Heart left ventricle (tissue), 16 donors: ENCODE measurements around the gene PRRX1. TPM values are rescaled to one million over a fixed set of nuclear protein-coding genes. Genes with fewer than 3 reads are reported as not detected.

ENCODE experiments used
- ATAC-seq, 4 donors: fragments of 200-7000 bp; cut with Tn5 transposase; one replicate each; pipeline ENCODE4 v1.9.1; 2020 to 2022; ENCODE audit warnings: moderate library complexity in 4 of 4, mild to moderate bottlenecking in 3 of 4, moderate number of reproducible peaks in 1 of 4
- DNase-seq, 5 donors: peaks; one replicate each; pipeline ENCODE4 v3.0.0-alpha.2; 2020
- H3K27ac ChIP-seq, 12 donors: fragments of 200-600 bp; sonication (generic) in 4 of 12; one replicate each; pipeline versions ENCODE4 v1.5.0 to v1.8.0; 2016 to 2022; ENCODE audit warnings: mild to moderate bottlenecking in 2 of 12
- H3K27me3 ChIP-seq, 9 donors: fragments of 200-600 bp; sonication (generic) in 2 of 9; one replicate each; pipeline versions ENCODE4 v1.5.1 to v1.8.0; 2016 to 2022; ENCODE audit warnings: mild to moderate bottlenecking in 3 of 9
- H3K36me3 ChIP-seq, 9 donors: fragments of 200-600 bp; sonication (generic) in 2 of 9; one replicate each; pipeline versions ENCODE4 v1.5.0 to v1.8.0; 2018 to 2022; ENCODE audit warnings: mild to moderate bottlenecking in 2 of 9
- H3K4me1 ChIP-seq, 12 donors: fragments of 200-600 bp; sonication (generic) in 4 of 12; one replicate each; pipeline versions ENCODE4 v1.5.0 to v1.8.0; 2016 to 2022; ENCODE audit warnings: mild to moderate bottlenecking in 3 of 12
- H3K4me3 ChIP-seq, 12 donors: fragments of 200-600 bp; sonication (generic) in 4 of 12; one replicate each; pipeline versions ENCODE4 v1.5.0 to v1.8.0; 2017 to 2022; ENCODE audit warnings: mild to moderate bottlenecking in 9 of 12, moderate library complexity in 4 of 12
- H3K9me3 ChIP-seq, 12 donors: fragments of 200-600 bp; sonication (generic) in 4 of 12; one replicate each; pipeline versions ENCODE4 v1.5.0 to v1.8.0; 2016 to 2022; ENCODE audit warnings: mild to moderate bottlenecking in 1 of 12
- POLR2A ChIP-seq, 2 donors: fragments of 450-650 bp; IDR thresholded peaks; one replicate each; pipeline ENCODE4 v1.6.1; 2017; ENCODE audit warnings: antibody characterized with exemption in 2 of 2, mild to moderate bottlenecking in 2 of 2, moderate library complexity in 2 of 2
- WGBS, 4 donors: extraction: QIAGEN DNeasy Blood & Tissue Kit in 2 of 4; methylation state at CpG; one replicate each; pipeline versions ENCODE4 v1.1.5 to v1.1.7; 2013 to 2018; 5-methylcytosine and 5-hydroxymethylcytosine counted together
- intact Hi-C, 10 donors: fragments of 100-400 bp; cut with DNase I; formaldehyde crosslinking; loops; one replicate each; pipeline versions ENCODE4 v1.11.1 to v1.14.2; 2022
- polyA plus RNA-seq, 2 donors: library from polyadenylated mRNA; stranded (reverse); fragments of 200-250 nt; gene quantifications; one replicate each; pipeline ENCODE4 v1.2.3, GENCODE V29; 2013
- total RNA-seq, 9 donors: library from RNA; depleted of rRNA in 2 of 9; stranded (reverse); fragments of >200 nt in 2 of 9; fragmentation: NEBNext Ultra II Directional in 3 of 9; extraction: Animal tissue kit (Norgen Biotek cat#: 25700) in 3 of 9; gene quantifications; one replicate each; pipeline versions ENCODE4 v1.1.0 to v1.2.4, GENCODE V29; 2016 to 2023
- TF ChIP-seq, protein P1 (sequence below), 12 donors: fragments of 200-600 bp; sonication (generic) in 4 of 12; IDR thresholded peaks; one replicate each; pipeline versions ENCODE4 v1.5.0 to v1.8.0; 2018 to 2022; ENCODE audit warnings: antibody characterized with exemption in 12 of 12, mild to moderate bottlenecking in 5 of 12
- donor health status: ischemic (EF 13 %, LVEDD 7.1; RV severe dilation, severe dysfunction).
- donor health status: healthy with polysubstance abuse.
- donor health status: DM: no; HTN: yes; CAD: no.
- donor health status: DM: no; HTN: no; CAD: no.
- donor health status: ischemic (EF 25% LVEDD 6.9; RV normal size, moderate dysfunction).
- donor health status: ischemic (EF 25% LVEDD 5.7; RV mildly dilated, moderate dysfunction).
- donor health status: healthy.
- donor health status: DM: yes; HTN: yes; CAD: no.
- donor health status: ischemic (EF 35%, LVEDD 5.7; RV mildly dilated, moderate dysfunction).
- donor health status: nonischemic (EF 11% LVEDD 7.7; RV severe dilation, severe dysfunction).
- donor health status: DM: yes; HTN: yes; CAD: no.
- donor health status: PGD.
- donor health status: ischemic (EF 29% LVEDD 5.4; RV normal size, mild dysfunction).
- donor health status: nonischemic (EF 23%, LVEDD 6.1; RV moderate dilation, normal function).

PRRX1 gene
- total and polyA plus RNA-seq, 11 donors, result 16.2 to 104 (median 52.3) TPM

- no peaks in the 10 kb centered on the region for H3K9me3 ChIP-seq
- peak overlapping the region in 9 of 12 donors; percentile 20 to 98 (median 94) for H3K27ac ChIP-seq
- 10 to 30% (median 19%) methylated on average over 41 to 54 of the region's 54 CpGs for WGBS, 4 donors
- peak overlapping the region; percentile 14 to 93 (median 79) for H3K4me3 ChIP-seq
- intact Hi-C loops, result loop anchor here in 8 of 10 donors (5.0 to 10.0 kb wide), 14 partner anchors 96 to 736 kb away; partner anchors contain the start of genes GORAB (in 5 of the 8), KIFAP3 (in 2 of the 8) and NTMT2 (in 2 of the 8)
- H3K27me3 ChIP-seq, result peaks cover 0 to 72% (median 4%) of the 10 kb centered on the region in 9 donors
- no peak for TF ChIP-seq POLR2A (IDR thresholded peaks at IDR 0.05)
- TF ChIP-seq, protein P1, sequence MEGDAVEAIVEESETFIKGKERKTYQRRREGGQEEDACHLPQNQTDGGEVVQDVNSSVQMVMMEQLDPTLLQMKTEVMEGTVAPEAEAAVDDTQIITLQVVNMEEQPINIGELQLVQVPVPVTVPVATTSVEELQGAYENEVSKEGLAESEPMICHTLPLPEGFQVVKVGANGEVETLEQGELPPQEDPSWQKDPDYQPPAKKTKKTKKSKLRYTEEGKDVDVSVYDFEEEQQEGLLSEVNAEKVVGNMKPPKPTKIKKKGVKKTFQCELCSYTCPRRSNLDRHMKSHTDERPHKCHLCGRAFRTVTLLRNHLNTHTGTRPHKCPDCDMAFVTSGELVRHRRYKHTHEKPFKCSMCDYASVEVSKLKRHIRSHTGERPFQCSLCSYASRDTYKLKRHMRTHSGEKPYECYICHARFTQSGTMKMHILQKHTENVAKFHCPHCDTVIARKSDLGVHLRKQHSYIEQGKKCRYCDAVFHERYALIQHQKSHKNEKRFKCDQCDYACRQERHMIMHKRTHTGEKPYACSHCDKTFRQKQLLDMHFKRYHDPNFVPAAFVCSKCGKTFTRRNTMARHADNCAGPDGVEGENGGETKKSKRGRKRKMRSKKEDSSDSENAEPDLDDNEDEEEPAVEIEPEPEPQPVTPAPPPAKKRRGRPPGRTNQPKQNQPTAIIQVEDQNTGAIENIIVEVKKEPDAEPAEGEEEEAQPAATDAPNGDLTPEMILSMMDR (IDR thresholded peaks at IDR 0.05), result no peak
- H3K4me1 ChIP-seq, result peaks cover 0 to 42% (median 3%) of the 10 kb centered on the region in 12 donors
- H3K36me3 ChIP-seq, result no peaks in the 10 kb centered on the region
- peak in 2 of 5 donors; percentile 37 to 45 for DNase-seq
- peak in 2 of 4 donors; percentile 5 to 11 for ATAC-seq
Observed at GRCh38 chr1:170660871-170661645, 2.9 kb upstream of the PRRX1 start.

GRCh38 chr1:170661646-170662411 lies 2.1 kb upstream of the PRRX1 start:
- DNase-seq (peak in 4 of 5 donors; percentile 51 to 69 (median 64)), ATAC-seq (peak in 3 of 4 donors; percentile 40 to 55 (median 51))
- intact Hi-C loops, result loop anchor here in 8 of 10 donors (2.0 to 10.0 kb wide), 15 partner anchors 97 to 737 kb away; partner anchors contain the start of genes GORAB (in 6 of the 8), KIFAP3 (in 2 of the 8) and NTMT2 (in 2 of the 8)
- 1 to 3% (median 2%) methylated on average over 28 to 31 of the region's 31 CpGs for WGBS, 4 donors
- peaks cover 0 to 43% (median 3%) of the 10 kb centered on the region in 12 donors for H3K4me1 ChIP-seq
- peak overlapping the region; percentile 58 to 98 (median 92) for H3K27ac ChIP-seq
- TF ChIP-seq, protein P1 (IDR thresholded peaks at IDR 0.05), result peak in 3 of 12 donors; percentile 11 to 22 (median 22)
- no peak for TF ChIP-seq POLR2A (IDR thresholded peaks at IDR 0.05)
- no peaks in the 10 kb centered on the region for H3K9me3 ChIP-seq
- peak overlapping the region; percentile 14 to 93 (median 79) for H3K4me3 ChIP-seq
- H3K27me3 ChIP-seq, result peaks cover 0 to 78% (median 4%) of the 10 kb centered on the region in 9 donors
- H3K36me3 ChIP-seq, result peaks cover 0 to 3% (median 0%) of the 10 kb centered on the region in 9 donors

- ATAC-seq, result peak in 3 of 4 donors; percentile 36 to 55 (median 40)
- no peak for TF ChIP-seq POLR2A (IDR thresholded peaks at IDR 0.05)
- TF ChIP-seq, protein P1 (IDR thresholded peaks at IDR 0.05), result no peak
- Histone ChIP-seq H3K27me3 (peaks cover 0 to 84% (median 4%) of the 10 kb centered on the region in 9 donors), H3K27ac (peak overlapping the region; percentile 58 to 98 (median 92)), H3K4me1 (peaks cover 0 to 43% (median 3%) of the 10 kb centered on the region in 12 donors), H3K4me3 (peak overlapping the region; percentile 14 to 93 (median 79)), H3K9me3 (no peaks in the 10 kb centered on the region), H3K36me3 (peaks cover 0 to 3% (median 0%) of the 10 kb centered on the region in 9 donors)
- 2 to 4% (median 3%) methylated on average over 11 of the region's 11 CpGs for WGBS, 4 donors
- intact Hi-C loops, result loop anchor here in 8 of 10 donors (2.0 to 10.0 kb wide), 15 partner anchors 98 to 738 kb away; partner anchors contain the start of genes GORAB (in 6 of the 8), KIFAP3 (in 2 of the 8) and NTMT2 (in 2 of the 8)
- no peak for DNase-seq
Observed at GRCh38 chr1:170662561-170663403, 1.1 kb upstream of the PRRX1 start.
